Endothelial cell of umbilical vein (primary cell): ENCODE results near the gene ADAP1. TPM values are rescaled to one million over a fixed set of nuclear protein-coding genes. Genes with fewer than 3 reads are reported as not detected.

Source experiments
- BruUV-seq: library from RNA; stranded (reverse); fragments of 400-500 nt; replicated peaks from 2 replicates; lab custom pipeline; 2021; lab: Mats Ljungman, UMichigan
- CTCF ChIA-PET: fragments of 300-600, 350-600 bp; sonication (Branson Sonifier 250); formaldehyde crosslinking; loops from one replicate; lab custom pipeline; 2021; ENCODE audit warnings: antibody characterized with exemption, inconsistent platforms; lab: Charles Lee
- POLR2A ChIA-PET: fragments of 300-600, 350-600 bp; sonication (Branson Sonifier 250); formaldehyde crosslinking; loops from one replicate; lab custom pipeline; 2021; ENCODE audit warnings: antibody characterized with exemption, inconsistent platforms; lab: Charles Lee
- DNase-seq: peaks from one replicate; pipeline ENCODE4 v3.0.0-alpha.2; 2011; ENCODE audit warnings: low read depth, low spot score
- FAIRE-seq: peaks from 2 replicates; lab custom pipeline; 2011; peaks lifted over from hg19 to GRCh38; lab: Jason Lieb, UNC
- H2AFZ ChIP-seq: 2 replicates; pipeline ENCODE4 v1.6.0; 2012; ENCODE audit warnings: low read depth, low read length, control low read depth, inconsistent platforms
- H3K27ac ChIP-seq: 2 replicates; pipeline ENCODE4 v1.5.1; 2011; ENCODE audit warnings: low read depth, mild to moderate bottlenecking, control low read depth, low read length, moderate library complexity; ENCODE audit not compliant: insufficient read depth
- H3K27me3 ChIP-seq, 2 experiments: 2 replicates each; pipeline versions ENCODE4 v1.6.0 to v1.6.1; 2011; ENCODE audit warnings: low read length in 2 of 2, mixed read lengths in 1 of 2; ENCODE audit not compliant: control insufficient read depth in 2 of 2, insufficient read depth in 2 of 2
- H3K36me3 ChIP-seq, 2 experiments: 2 replicates in 1 of 2; 3 replicates in 1 of 2; pipeline ENCODE4 v1.5.1; 2011; ENCODE audit warnings: low read length in 2 of 2, mild to moderate bottlenecking in 1 of 2, moderate library complexity in 1 of 2; ENCODE audit not compliant: control insufficient read depth in 2 of 2, insufficient read depth in 2 of 2; ENCODE audit errors: extremely low read depth in 1 of 2
- H3K4me1 ChIP-seq: 3 replicates; pipeline ENCODE4 v1.5.1; 2011; ENCODE audit warnings: mild to moderate bottlenecking, low read length; ENCODE audit not compliant: control insufficient read depth, insufficient read depth; ENCODE audit errors: extremely low read depth
- H3K4me2 ChIP-seq: 2 replicates; pipeline ENCODE4 v1.6.1; 2011; ENCODE audit warnings: low read length, control low read depth, mixed read lengths; ENCODE audit not compliant: insufficient read depth
- H3K4me3 ChIP-seq, 3 experiments: fragments of 200-600 bp in 1 of 3; sonication (generic), shearing (Covaris generic) in 1 of 3; replicated peaks in 1 of 3; 2 replicates each; pipeline ENCODE4 v1.5.1; 2011 to 2016; ENCODE audit warnings: control low read depth in 3 of 3, low read length in 3 of 3, mild to moderate bottlenecking in 2 of 3, inconsistent platforms in 1 of 3, low read depth in 1 of 3, moderate library complexity in 1 of 3; ENCODE audit not compliant: insufficient read depth in 1 of 3
- H3K79me2 ChIP-seq: 2 replicates; pipeline ENCODE4 v1.6.0; 2012; ENCODE audit warnings: low read length, inconsistent platforms; ENCODE audit not compliant: control insufficient read depth, insufficient read depth
- H3K9ac ChIP-seq: replicated peaks from 2 replicates; pipeline ENCODE3; 2011; ENCODE audit warnings: low read length, control low read depth; ENCODE audit not compliant: insufficient read depth; ENCODE audit errors: extremely low read depth
- H3K9me1 ChIP-seq: replicated peaks from 3 replicates; pipeline ENCODE4 v1.6.0; 2011; ENCODE audit warnings: mild to moderate bottlenecking, low read length; ENCODE audit not compliant: control insufficient read depth, insufficient read depth; ENCODE audit errors: extremely low read depth
- H3K9me3 ChIP-seq: replicated peaks from 2 replicates; pipeline ENCODE4 v1.5.1; 2012; ENCODE audit warnings: low read length, inconsistent platforms; ENCODE audit not compliant: control insufficient read depth, insufficient read depth
- H4K20me1 ChIP-seq: replicated peaks from 2 replicates; pipeline ENCODE3; 2011; ENCODE audit warnings: mild to moderate bottlenecking, low read length; ENCODE audit not compliant: control insufficient read depth, insufficient read depth; ENCODE audit errors: extremely low read depth
- CTCF ChIP-seq, 2 donors: IDR thresholded peaks; 1 replicate in 1 of 2; 2 replicates in 1 of 2; pipeline ENCODE4 v1.5.1; 2011; ENCODE audit warnings: low read length in 2 of 2, mild to moderate bottlenecking in 2 of 2, moderate library complexity in 2 of 2, control low read depth in 1 of 2, inconsistent platforms in 1 of 2, low read depth in 1 of 2; ENCODE audit not compliant: insufficient read depth in 1 of 2; ENCODE audit errors: extremely low read depth in 1 of 2
- EZH2 ChIP-seq: IDR thresholded peaks from 2 replicates; pipeline ENCODE4 v1.6.1; 2012; ENCODE audit warnings: borderline replicate concordance, low read depth, mild to moderate bottlenecking, moderate library complexity, low read length, inconsistent platforms; ENCODE audit not compliant: severe bottlenecking
- FOS ChIP-seq: IDR thresholded peaks from 2 replicates; pipeline ENCODE4 v1.6.1; 2011; ENCODE audit warnings: mild to moderate bottlenecking, low read length, moderate library complexity, borderline replicate concordance; ENCODE audit not compliant: insufficient read depth
- GATA2 ChIP-seq: IDR thresholded peaks from 2 replicates; pipeline ENCODE4 v1.7.0; 2011; ENCODE audit warnings: low read depth, mild to moderate bottlenecking, moderate library complexity, mixed read lengths, low read length; ENCODE audit not compliant: insufficient read length, insufficient read depth
- JUN ChIP-seq: IDR thresholded peaks from 2 replicates; pipeline ENCODE4 v1.6.1; 2011; ENCODE audit warnings: borderline replicate concordance, low read depth; ENCODE audit not compliant: insufficient read length, insufficient read depth
- MAX ChIP-seq: IDR thresholded peaks from 2 replicates; pipeline ENCODE4 v1.6.1; 2011; ENCODE audit not compliant: insufficient read depth, insufficient read length
- MYC ChIP-seq: IDR thresholded peaks from one replicate; pipeline ENCODE4 v1.6.1; 2011; ENCODE audit warnings: mild to moderate bottlenecking, low read depth, low read length
- POLR2A ChIP-seq: IDR thresholded peaks from 2 replicates; pipeline ENCODE4 v1.6.1; 2012; ENCODE audit warnings: low read depth, mild to moderate bottlenecking, control low read depth, low read length
- POLR2AphosphoS5 ChIP-seq: IDR thresholded peaks from 2 replicates; pipeline ENCODE4 v1.6.1; 2012; ENCODE audit warnings: low read depth, mild to moderate bottlenecking, control low read depth, low read length, moderate library complexity; ENCODE audit not compliant: insufficient read depth
- dilution Hi-C: fragments of 300-500 bp; cut with MboI; formaldehyde crosslinking; loops from one replicate; pipeline ENCODE4 v1.15.0; 2019; ENCODE audit warnings: low sequenced_read_pairs; ENCODE audit not compliant: extremely low pct_ligation_motif_present
- intact Hi-C: fragments of 100-400 bp; cut with micrococcal nuclease; formaldehyde crosslinking; loops from one replicate; pipeline ENCODE4 v1.10.0; 2022
- polyA plus RNA-seq, 4 experiments: library from polyadenylated mRNA; depleted of rRNA in 3 of 4; stranded (reverse) in 3 of 4; unstranded in 1 of 4; fragments of >200 nt; gene quantifications; 2 replicates each; pipeline versions ENCODE4 v1.2.1 to v1.2.3, GENCODE V29; 2011 to 2012; ENCODE audit warnings: missing spikeins in 1 of 4
- total RNA-seq: library from RNA; stranded (reverse); gene quantifications from 2 replicates; pipeline ENCODE4 v1.2.3, GENCODE V29; 2021

ADAP1 gene
- total and polyA plus RNA-seq, 2 donors (not counting 3 experiments of a cell fraction or from before 2014, with no cell fraction given) = 0.49 to 0.58 TPM

GRCh38 chr7:985915-986741 is 31.6 kb upstream of the ADAP1 start:
- POLR2A ChIA-PET = no interaction called here
- TF ChIP-seq MYC = no peak
- TF ChIP-seq GATA2 = no peak
- no peak for TF ChIP-seq POLR2A
- TF ChIP-seq MAX = no peak
- TF ChIP-seq JUN = no peak
- TF ChIP-seq POLR2AphosphoS5 = no peak
- TF ChIP-seq FOS = no peak
- no peak for TF ChIP-seq EZH2
- no peak for TF ChIP-seq CTCF (IDR thresholded peaks at IDR 0.05; ENCODE audit: extremely low read depth in 1 of 2, insufficient read depth in 1 of 2, low read depth in 1 of 2, low read length in 2 of 2)
- DNase-seq = peak; percentile 28
- CTCF ChIA-PET = interaction anchor here (1.5 to 3.2 kb wide), 2 partner anchors 80 to 137 kb away, joined by 5 to 14 read pairs; no protein-coding TSS in a partner anchor
- Histone ChIP-seq H3K9me3 (no peaks in the 10 kb centered on the region), H3K4me3 (no peak overlapping the region), H3K4me1 (peaks cover 2% of the 10 kb centered on the region), H3K36me3 (no peaks in the 10 kb centered on the region), H3K4me2 (no peak overlapping the region), H3K79me2 (no peaks in the 10 kb centered on the region), H3K27me3 (no peaks in the 10 kb centered on the region), H3K27ac (no peak overlapping the region), H3K9ac (no peak overlapping the region), H4K20me1 (no peaks in the 10 kb centered on the region), H2AFZ (no peak overlapping the region), H3K9me1 (no peaks in the 10 kb centered on the region)
- peak; percentile 54 for FAIRE-seq
- dilution Hi-C loops (no loop called here), intact Hi-C loops (no loop called here)
- no TSS peak for BruUV-seq
